ENCODE data around the gene ABCC4.

DNA sequence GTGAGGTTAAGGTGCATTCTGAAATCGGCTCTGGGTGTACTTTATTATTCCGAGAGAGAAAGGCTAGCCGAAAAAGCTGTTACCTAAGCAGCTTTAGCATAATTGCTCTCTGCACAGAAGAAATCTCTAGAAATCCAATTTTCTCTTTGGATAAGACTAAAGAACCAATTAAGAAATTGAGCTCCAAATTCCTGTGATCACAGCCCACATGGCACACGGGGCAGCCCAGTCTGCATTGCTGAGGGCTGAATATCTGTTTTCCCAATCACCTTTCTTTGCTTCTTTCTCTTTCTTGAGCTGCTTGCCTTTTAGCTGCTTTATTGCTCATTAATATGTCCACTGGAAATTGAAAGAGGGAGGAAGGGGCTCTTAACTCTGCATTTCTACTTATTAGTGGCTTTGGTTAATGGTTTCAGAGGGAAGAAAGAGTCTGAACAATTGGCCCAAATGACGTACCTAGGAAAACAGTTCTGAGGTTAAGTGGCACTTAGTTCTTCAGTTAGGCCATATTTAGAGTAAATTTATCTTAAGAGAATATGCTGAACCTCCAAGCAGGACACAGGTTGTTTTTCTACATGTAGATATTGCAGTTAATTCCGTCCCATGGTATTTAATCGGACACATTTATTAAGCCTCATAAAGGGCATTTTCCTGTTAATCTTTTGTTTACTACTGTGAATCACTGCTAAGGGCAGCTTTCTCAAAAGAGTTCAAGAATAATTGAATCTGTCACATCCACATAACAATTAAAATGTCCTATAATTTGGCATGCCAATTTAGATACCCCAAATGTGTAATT lies 265.7 kb downstream of the ABCC4 start:
- TF ChIP-seq CTCF (IDR thresholded peaks at IDR 0.05; ENCODE audit: poor library complexity) (no peak), EZH2phosphoT487 (IDR thresholded peaks at IDR 0.05; ENCODE audit: low read depth, severe bottlenecking, unreplicated experiment) (no peak)

Measured in hepatocyte (in vitro differentiated cells).